DND-41 (cell line): Measurements from ENCODE around the gene CATSPER3.

ENCODE experiments used
- ATAC-seq: fragments of 200-7000 bp; cut with Tn5 transposase; 3 replicates; pipeline ENCODE4 v1.9.1; 2021; ENCODE audit warnings: low read depth; ENCODE audit not compliant: insufficient read depth
- DNase-seq: peaks from one replicate; pipeline ENCODE4 v3.0.0-alpha.2; 2020
- H2AFZ ChIP-seq: 2 replicates; pipeline ENCODE4 v1.6.0; 2012; ENCODE audit warnings: low read depth, low read length
- H3K27ac ChIP-seq: 2 replicates; pipeline ENCODE4 v1.5.1; 2012; ENCODE audit warnings: low read length, inconsistent platforms
- H3K27me3 ChIP-seq: fragments of 200-600 bp; sonication (generic); 2 replicates; pipeline ENCODE4 v1.6.0; 2012; ENCODE audit warnings: low read length, mild to moderate bottlenecking, inconsistent platforms; ENCODE audit not compliant: insufficient read depth, poor library complexity
- H3K36me3 ChIP-seq: 2 replicates; pipeline ENCODE4 v1.5.1; 2012; ENCODE audit warnings: low read length, inconsistent platforms; ENCODE audit not compliant: insufficient read depth
- H3K4me1 ChIP-seq: 2 replicates; pipeline ENCODE4 v1.5.1; 2012; ENCODE audit warnings: mild to moderate bottlenecking, low read length; ENCODE audit not compliant: insufficient read depth
- H3K4me2 ChIP-seq: 2 replicates; pipeline ENCODE4 v1.6.0; 2012; ENCODE audit warnings: mild to moderate bottlenecking, moderate library complexity, low read length, inconsistent platforms; ENCODE audit not compliant: insufficient read depth
- H3K4me3 ChIP-seq, 2 experiments: fragments of 200-600 bp in 1 of 2; shearing (Covaris generic) in 1 of 2; 2 replicates each; pipeline ENCODE4 v1.5.1; 2012 to 2016; ENCODE audit warnings: inconsistent platforms in 2 of 2, low read length in 2 of 2, mild to moderate bottlenecking in 2 of 2, low read depth in 1 of 2, moderate library complexity in 1 of 2
- H3K79me2 ChIP-seq: 2 replicates; pipeline ENCODE4 v1.6.0; 2012; ENCODE audit warnings: low read length, inconsistent platforms; ENCODE audit not compliant: insufficient read depth
- H3K9ac ChIP-seq: 2 replicates; pipeline ENCODE4 v1.6.0; 2012; ENCODE audit warnings: low read depth, mild to moderate bottlenecking, inconsistent platforms, low read length, moderate library complexity
- H3K9me3 ChIP-seq: 2 replicates; pipeline ENCODE4 v1.5.1; 2012; ENCODE audit warnings: low read length, moderate library complexity, mild to moderate bottlenecking, inconsistent platforms; ENCODE audit not compliant: insufficient read depth, severe bottlenecking
- H4K20me1 ChIP-seq: 2 replicates; pipeline ENCODE4 v1.6.0; 2012; ENCODE audit warnings: low read length; ENCODE audit not compliant: insufficient read depth
- CTCF ChIP-seq: IDR thresholded peaks from 2 replicates; pipeline ENCODE4 v1.5.1; 2012; ENCODE audit warnings: borderline replicate concordance, low read length, moderate library complexity, mild to moderate bottlenecking; ENCODE audit not compliant: poor library complexity, severe bottlenecking; ENCODE audit errors: extremely low read depth
- EZH2 ChIP-seq: IDR thresholded peaks from 3 replicates; pipeline ENCODE4 v1.6.1; 2012; ENCODE audit warnings: borderline replicate concordance, low read depth, mild to moderate bottlenecking, moderate library complexity, low read length, inconsistent platforms; ENCODE audit not compliant: severe bottlenecking

The CATSPER3 gene

GRCh38 chr5:135048286-135048685, 80.6 kb downstream of the CATSPER3 start:
- no peaks in the 10 kb centered on the region for H3K79me2 ChIP-seq
- no peak for ATAC-seq
- H3K9ac ChIP-seq: no peak overlapping the region
- H3K36me3 ChIP-seq: no peaks in the 10 kb centered on the region
- no peaks in the 10 kb centered on the region for H3K27me3 ChIP-seq
- H2AFZ ChIP-seq: no peak overlapping the region
- H3K4me1 ChIP-seq: peaks cover 4% of the 10 kb centered on the region
- no peak for DNase-seq
- H4K20me1 ChIP-seq: no peaks in the 10 kb centered on the region
- H3K4me2 ChIP-seq: no peak overlapping the region
- H3K27ac ChIP-seq: no peak overlapping the region
- H3K4me3 ChIP-seq: no peak overlapping the region
- TF ChIP-seq CTCF (no peak), EZH2 (no peak)
- H3K9me3 ChIP-seq: no peaks in the 10 kb centered on the region

- ATAC-seq (no peak), DNase-seq (no peak)
- Histone ChIP-seq H3K27ac (no peak overlapping the region), H3K4me2 (no peak overlapping the region), H4K20me1 (no peaks in the 10 kb centered on the region), H3K9ac (no peak overlapping the region), H3K4me1 (peaks cover 6% of the 10 kb centered on the region), H3K27me3 (no peaks in the 10 kb centered on the region), H3K79me2 (no peaks in the 10 kb centered on the region), H2AFZ (no peak overlapping the region), H3K9me3 (no peaks in the 10 kb centered on the region), H3K36me3 (no peaks in the 10 kb centered on the region), H3K4me3 (no peak overlapping the region)
- no peak for TF ChIP-seq EZH2
- no peak for TF ChIP-seq CTCF
These were observed 81.2 kb downstream of the CATSPER3 start for GRCh38 chr5:135048930-135049329.

DNA sequence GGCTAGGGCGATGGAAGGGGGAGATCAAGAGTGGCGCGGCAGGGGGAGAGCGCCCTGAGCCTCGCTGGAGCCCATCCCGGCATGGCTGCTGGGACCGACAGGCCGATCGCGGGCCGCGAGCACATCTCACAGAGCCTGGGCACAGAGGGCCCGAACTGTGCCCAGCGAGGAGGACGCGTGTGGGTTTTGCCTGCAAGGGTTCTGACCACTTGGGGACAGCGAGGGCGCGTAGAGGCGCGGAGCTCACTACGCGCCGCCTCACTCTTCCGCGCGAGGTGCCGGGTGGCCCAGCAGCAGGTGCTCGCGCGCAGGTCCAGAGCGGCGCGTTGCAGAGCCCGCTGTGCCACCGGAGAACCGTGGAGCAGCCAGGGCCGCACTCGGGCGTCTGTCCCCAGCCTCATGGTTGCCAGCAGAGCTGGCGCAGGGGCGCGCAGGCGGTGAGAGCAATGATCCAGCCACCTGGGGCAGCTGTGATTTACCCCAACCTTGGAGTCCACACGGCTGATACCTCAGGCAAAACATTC, 82.6 kb downstream of the CATSPER3 start:
- peaks cover 6% of the 10 kb centered on the region for H3K4me1 ChIP-seq
- H3K36me3 ChIP-seq: no peaks in the 10 kb centered on the region
- H3K4me3 ChIP-seq: no peak overlapping the region
- no peak for DNase-seq
- no peak for ATAC-seq
- no peaks in the 10 kb centered on the region for H3K9me3 ChIP-seq
- no peaks in the 10 kb centered on the region for H4K20me1 ChIP-seq
- no peaks in the 10 kb centered on the region for H3K79me2 ChIP-seq
- no peak overlapping the region for H2AFZ ChIP-seq
- no peak for TF ChIP-seq CTCF
- TF ChIP-seq EZH2: no peak
- no peak overlapping the region for H3K4me2 ChIP-seq
- no peak overlapping the region for H3K27ac ChIP-seq
- no peaks in the 10 kb centered on the region for H3K27me3 ChIP-seq
- H3K9ac ChIP-seq: no peak overlapping the region

DNA sequence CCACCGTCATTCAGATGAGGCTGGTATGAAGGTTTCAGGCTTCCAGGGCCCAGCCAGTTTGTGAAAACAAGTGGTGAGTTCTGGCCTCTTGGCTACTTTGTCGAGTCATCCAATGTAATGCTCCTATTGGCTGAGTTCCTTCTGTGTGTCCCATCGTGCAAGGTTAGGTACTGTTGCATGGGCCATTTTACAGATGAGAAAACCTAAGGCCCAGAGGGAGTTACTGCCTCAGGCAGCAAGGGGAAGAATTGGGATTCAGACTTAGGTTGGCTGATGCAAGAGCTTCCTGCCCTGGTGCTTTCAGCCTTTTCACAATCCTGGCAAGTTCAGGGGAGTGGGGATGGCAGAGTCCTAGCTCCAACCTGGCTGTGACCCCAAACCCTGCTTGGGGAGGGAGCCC, 83.7 kb downstream of the CATSPER3 start:
- Histone ChIP-seq H3K27me3 (no peaks in the 10 kb centered on the region), H3K4me1 (peaks cover 6% of the 10 kb centered on the region), H3K4me3 (no peak overlapping the region), H3K4me2 (no peak overlapping the region), H4K20me1 (no peaks in the 10 kb centered on the region), H3K79me2 (no peaks in the 10 kb centered on the region), H3K9me3 (no peaks in the 10 kb centered on the region), H2AFZ (no peak overlapping the region), H3K9ac (no peak overlapping the region), H3K27ac (no peak overlapping the region), H3K36me3 (no peaks in the 10 kb centered on the region)
- ATAC-seq (no peak), DNase-seq (no peak)
- TF ChIP-seq EZH2: no peak
- TF ChIP-seq CTCF: no peak
